Measurements from ENCODE around the gene ALPI. TPM values are rescaled to one million over a fixed set of nuclear protein-coding genes. Genes with fewer than 3 reads are reported as not detected.

The ALPI gene
- total RNA-seq, 1 donor, result not detected

DNA sequence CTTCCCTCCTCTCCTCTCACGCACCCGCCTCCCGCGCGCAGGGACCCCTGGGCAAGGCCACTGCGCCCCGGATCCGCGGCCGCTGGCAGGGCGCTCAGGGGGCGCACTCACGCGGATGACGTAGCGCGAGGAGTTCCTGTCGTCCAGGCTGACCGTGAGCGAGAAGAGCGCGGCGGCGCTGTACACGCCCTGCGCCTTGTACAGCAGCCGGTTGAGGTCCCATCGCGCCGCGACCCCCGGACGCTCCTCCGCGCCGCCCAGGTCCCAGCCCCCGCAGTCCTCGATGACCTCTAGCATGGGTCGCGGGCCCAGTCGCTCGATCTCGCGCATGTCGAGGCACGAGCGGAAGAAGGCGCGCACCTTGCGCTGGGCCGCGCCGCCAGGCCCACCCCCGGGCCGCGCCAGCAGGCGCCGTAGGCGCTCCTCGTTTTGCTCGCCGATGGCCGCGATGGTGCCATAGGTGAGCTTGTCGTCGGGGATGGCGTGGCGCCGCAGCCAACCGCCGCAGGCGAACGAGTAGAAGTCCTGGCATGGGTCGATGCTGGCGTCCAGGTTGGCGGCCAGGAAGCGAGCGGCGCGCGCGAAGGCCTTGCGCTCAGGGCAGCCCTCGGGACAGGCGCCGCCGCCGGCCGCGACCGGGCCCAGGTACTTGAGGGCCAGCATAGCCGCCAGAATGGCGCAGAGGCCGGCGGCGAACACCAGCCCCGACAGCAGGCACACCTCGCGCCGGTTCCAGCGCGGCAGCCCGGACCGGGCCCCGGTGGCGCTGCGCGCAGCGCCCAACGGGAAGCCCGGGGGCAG is 30.0 kb downstream of the ALPI start:
- no peak overlapping the region for H3K4me2 ChIP-seq (ENCODE audit: insufficient read depth, low read length)
- H3K9me3 ChIP-seq (ENCODE audit: low read depth, low read length), result no peaks in the 10 kb centered on the region
- no peak overlapping the region for H3K27ac ChIP-seq (ENCODE audit: low read depth, low read length)
- H2AFZ ChIP-seq (ENCODE audit: low read length), result no peak overlapping the region
- peak; percentile 77 for DNase-seq (ENCODE audit: insufficient read length, low spot score, missing footprints)
- TF ChIP-seq, protein P1, sequence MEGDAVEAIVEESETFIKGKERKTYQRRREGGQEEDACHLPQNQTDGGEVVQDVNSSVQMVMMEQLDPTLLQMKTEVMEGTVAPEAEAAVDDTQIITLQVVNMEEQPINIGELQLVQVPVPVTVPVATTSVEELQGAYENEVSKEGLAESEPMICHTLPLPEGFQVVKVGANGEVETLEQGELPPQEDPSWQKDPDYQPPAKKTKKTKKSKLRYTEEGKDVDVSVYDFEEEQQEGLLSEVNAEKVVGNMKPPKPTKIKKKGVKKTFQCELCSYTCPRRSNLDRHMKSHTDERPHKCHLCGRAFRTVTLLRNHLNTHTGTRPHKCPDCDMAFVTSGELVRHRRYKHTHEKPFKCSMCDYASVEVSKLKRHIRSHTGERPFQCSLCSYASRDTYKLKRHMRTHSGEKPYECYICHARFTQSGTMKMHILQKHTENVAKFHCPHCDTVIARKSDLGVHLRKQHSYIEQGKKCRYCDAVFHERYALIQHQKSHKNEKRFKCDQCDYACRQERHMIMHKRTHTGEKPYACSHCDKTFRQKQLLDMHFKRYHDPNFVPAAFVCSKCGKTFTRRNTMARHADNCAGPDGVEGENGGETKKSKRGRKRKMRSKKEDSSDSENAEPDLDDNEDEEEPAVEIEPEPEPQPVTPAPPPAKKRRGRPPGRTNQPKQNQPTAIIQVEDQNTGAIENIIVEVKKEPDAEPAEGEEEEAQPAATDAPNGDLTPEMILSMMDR (IDR thresholded peaks at IDR 0.05; ENCODE audit: extremely low read depth, low read depth, low read length), result no peak
- H3K4me1 ChIP-seq (ENCODE audit: insufficient read depth, low read length), result no peaks in the 10 kb centered on the region
- H3K36me3 ChIP-seq (ENCODE audit: insufficient read depth, low read length), result no peaks in the 10 kb centered on the region
- H4K20me1 ChIP-seq (ENCODE audit: insufficient read depth, low read length), result peaks cover 4% of the 10 kb centered on the region
- no peaks in the 10 kb centered on the region for H3K79me2 ChIP-seq (ENCODE audit: insufficient read depth, low read length)
- no peak overlapping the region for H3K4me3 ChIP-seq (ENCODE audit: insufficient read depth, low read length)
- H3K27me3 ChIP-seq (ENCODE audit: insufficient read depth, low read length), result peaks cover 42% of the 10 kb centered on the region

DNA sequence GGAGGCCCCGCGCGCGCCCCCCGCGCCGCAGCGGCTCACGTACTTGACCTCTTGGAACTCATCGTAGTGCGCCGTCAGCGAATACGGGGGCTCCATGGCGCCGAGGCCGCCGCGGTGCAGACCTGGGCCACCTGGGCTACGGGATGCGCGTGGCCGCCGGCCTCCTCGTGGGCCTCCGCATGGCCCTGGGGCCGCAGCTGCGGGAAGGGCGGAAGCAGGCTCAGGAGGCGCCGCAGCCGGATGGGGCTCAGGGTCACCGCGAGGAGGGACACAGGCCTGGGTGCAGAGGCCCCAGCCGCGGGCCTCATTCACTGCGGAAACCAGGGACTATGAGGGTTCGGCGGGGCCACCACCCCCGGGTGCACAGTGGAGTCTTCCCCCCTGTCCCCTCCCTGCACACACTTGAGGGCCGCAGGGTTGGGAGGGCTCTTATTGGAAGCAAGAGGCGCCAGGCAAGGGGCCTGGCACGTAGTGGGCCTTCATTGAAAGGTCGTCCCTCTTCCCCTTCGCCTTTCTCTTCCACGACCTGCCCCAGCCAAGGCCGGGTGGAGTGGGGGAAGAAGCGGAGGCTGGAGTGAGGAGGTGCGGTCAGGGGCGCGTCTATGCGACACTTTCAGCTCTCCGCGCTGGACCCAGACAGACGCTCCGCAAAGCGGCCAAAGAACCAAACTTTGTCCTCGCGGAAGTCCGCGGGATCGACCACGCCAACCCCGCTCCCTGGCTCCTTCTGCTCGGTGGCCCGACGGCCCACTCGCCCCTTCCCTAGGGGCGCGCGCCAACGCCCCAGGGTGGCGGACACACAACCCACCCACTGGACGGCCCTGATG is 30.8 kb downstream of the ALPI start:
- no peaks in the 10 kb centered on the region for H3K79me2 ChIP-seq (ENCODE audit: insufficient read depth, low read length)
- no peaks in the 10 kb centered on the region for H3K4me1 ChIP-seq (ENCODE audit: insufficient read depth, low read length)
- no peak overlapping the region for H3K4me3 ChIP-seq (ENCODE audit: insufficient read depth, low read length)
- no peaks in the 10 kb centered on the region for H3K36me3 ChIP-seq (ENCODE audit: insufficient read depth, low read length)
- peaks cover 42% of the 10 kb centered on the region for H3K27me3 ChIP-seq (ENCODE audit: insufficient read depth, low read length)
- no peak overlapping the region for H2AFZ ChIP-seq (ENCODE audit: low read length)
- no peak overlapping the region for H3K4me2 ChIP-seq (ENCODE audit: insufficient read depth, low read length)
- TF ChIP-seq, protein P1 (IDR thresholded peaks at IDR 0.05; ENCODE audit: extremely low read depth, low read depth, low read length), result no peak
- peaks cover 4% of the 10 kb centered on the region for H4K20me1 ChIP-seq (ENCODE audit: insufficient read depth, low read length)
- peak; percentile 81 for DNase-seq (ENCODE audit: insufficient read length, low spot score, missing footprints)
- H3K27ac ChIP-seq (ENCODE audit: low read depth, low read length), result no peak overlapping the region
- no peaks in the 10 kb centered on the region for H3K9me3 ChIP-seq (ENCODE audit: low read depth, low read length)

DNA sequence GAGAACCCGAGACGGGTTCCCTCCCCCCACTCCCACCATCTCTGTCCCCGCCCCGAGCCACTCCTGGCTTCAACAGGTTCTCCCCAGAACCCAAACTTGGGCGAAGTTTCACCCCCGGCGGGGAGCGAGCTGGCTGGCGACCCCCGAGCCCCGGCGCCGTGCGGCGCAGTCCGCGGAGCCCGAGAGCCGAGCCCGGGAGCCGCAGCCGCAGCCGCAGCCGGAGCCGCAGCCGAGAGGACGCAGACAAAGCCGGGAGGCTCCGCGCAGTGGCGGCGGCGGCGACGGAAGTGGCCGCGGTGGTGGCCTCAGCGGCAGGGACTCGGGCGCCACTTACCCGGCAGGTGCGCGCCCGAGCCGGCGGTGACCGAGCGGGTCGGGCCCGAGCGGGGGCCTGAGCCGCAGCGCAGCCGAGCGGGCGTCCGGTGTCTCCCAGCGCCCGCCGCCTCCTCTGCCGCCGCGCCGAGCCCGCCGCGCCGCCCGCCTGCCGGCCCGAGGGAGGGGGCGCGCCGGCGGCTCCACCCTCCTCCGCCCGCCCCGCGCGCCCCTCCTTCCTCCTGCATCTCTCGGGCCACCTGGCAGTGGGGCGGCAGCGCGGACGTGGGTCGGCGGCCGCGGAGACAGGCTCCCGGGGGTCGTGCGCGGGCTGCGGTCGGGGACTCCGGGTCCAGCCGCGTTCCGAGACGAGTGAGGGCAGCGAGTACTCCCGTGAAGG is 31.6 kb downstream of the ALPI start, which contains the start of gene ECEL1:
TSS of gene ECEL1 (minus strand) at position 450 of the 712 bp plus-strand sequence. CDS start 1,181 bp downstream, outside the sequence.
- H3K4me1 ChIP-seq (ENCODE audit: insufficient read depth, low read length), result no peaks in the 10 kb centered on the region
- no peaks in the 10 kb centered on the region for H3K79me2 ChIP-seq (ENCODE audit: insufficient read depth, low read length)
- peaks cover 42% of the 10 kb centered on the region for H3K27me3 ChIP-seq (ENCODE audit: insufficient read depth, low read length)
- peak; percentile 82 for DNase-seq (ENCODE audit: insufficient read length, low spot score, missing footprints)
- no peak within 1 kb of the TSS for H3K4me2 ChIP-seq (ENCODE audit: insufficient read depth, low read length)
- H3K27ac ChIP-seq (ENCODE audit: low read depth, low read length), result no peak within 1 kb of the TSS
- H4K20me1 ChIP-seq (ENCODE audit: insufficient read depth, low read length), result peaks cover 4% of the 10 kb centered on the region
- TF ChIP-seq, protein P1 (IDR thresholded peaks at IDR 0.05; ENCODE audit: extremely low read depth, low read depth, low read length), result no peak
- no peak within 1 kb of the TSS for H3K4me3 ChIP-seq (ENCODE audit: insufficient read depth, low read length)
- H3K9me3 ChIP-seq (ENCODE audit: low read depth, low read length), result no peaks in the 10 kb centered on the region
- no peaks in the 10 kb centered on the region for H3K36me3 ChIP-seq (ENCODE audit: insufficient read depth, low read length)
- H2AFZ ChIP-seq (ENCODE audit: low read length), result no peak within 1 kb of the TSS
